HUES6 (cell line): Measurements from ENCODE around the gene TMEM52.
"Not testable (repeated sequence)": the region's sequence is repeated elsewhere in the genome, so short reads cannot be mapped to it uniquely, and the experiment has no call there.

Source experiments
- H3K27ac ChIP-seq: 2 replicates; pipeline ENCODE4 v1.7.0; 2013; ENCODE audit warnings: low read depth, mild to moderate bottlenecking, low read length, inconsistent platforms
- H3K27me3 ChIP-seq: 2 replicates; pipeline ENCODE4 v1.6.1; 2013; ENCODE audit warnings: low read length; ENCODE audit not compliant: control insufficient read depth, insufficient read depth
- H3K36me3 ChIP-seq: 2 replicates; pipeline ENCODE4 v1.6.1; 2013; ENCODE audit warnings: low read length; ENCODE audit not compliant: control insufficient read depth, insufficient read depth
- H3K4me1 ChIP-seq: 2 replicates; pipeline ENCODE4 v1.6.1; 2013; ENCODE audit warnings: low read length; ENCODE audit not compliant: control insufficient read depth, insufficient read depth
- H3K4me3 ChIP-seq: 2 replicates; pipeline ENCODE4 v1.5.1; 2013; ENCODE audit warnings: low read depth, low read length
- H3K9ac ChIP-seq: one replicate; pipeline ENCODE4 v1.6.1; 2013; ENCODE audit warnings: mild to moderate bottlenecking, low read length
- H3K9me3 ChIP-seq: 2 replicates; pipeline ENCODE4 v1.6.1; 2013; ENCODE audit warnings: low read depth, low read length; ENCODE audit not compliant: control insufficient read depth, insufficient read depth

Gene TMEM52

GRCh38 chr1:1938276-1938573 is 19.1 kb upstream of the TMEM52 start:
- Histone ChIP-seq H3K27ac (no peak overlapping the region), H3K27me3 (no peaks in the 10 kb centered on the region), H3K36me3 (no peaks in the 10 kb centered on the region), H3K4me3 (no peak overlapping the region), H3K9me3 (no peaks in the 10 kb centered on the region; the same call in 1 of the 2 replicates), H3K4me1 (no peaks in the 10 kb centered on the region), H3K9ac (no peak overlapping the region)

DNA sequence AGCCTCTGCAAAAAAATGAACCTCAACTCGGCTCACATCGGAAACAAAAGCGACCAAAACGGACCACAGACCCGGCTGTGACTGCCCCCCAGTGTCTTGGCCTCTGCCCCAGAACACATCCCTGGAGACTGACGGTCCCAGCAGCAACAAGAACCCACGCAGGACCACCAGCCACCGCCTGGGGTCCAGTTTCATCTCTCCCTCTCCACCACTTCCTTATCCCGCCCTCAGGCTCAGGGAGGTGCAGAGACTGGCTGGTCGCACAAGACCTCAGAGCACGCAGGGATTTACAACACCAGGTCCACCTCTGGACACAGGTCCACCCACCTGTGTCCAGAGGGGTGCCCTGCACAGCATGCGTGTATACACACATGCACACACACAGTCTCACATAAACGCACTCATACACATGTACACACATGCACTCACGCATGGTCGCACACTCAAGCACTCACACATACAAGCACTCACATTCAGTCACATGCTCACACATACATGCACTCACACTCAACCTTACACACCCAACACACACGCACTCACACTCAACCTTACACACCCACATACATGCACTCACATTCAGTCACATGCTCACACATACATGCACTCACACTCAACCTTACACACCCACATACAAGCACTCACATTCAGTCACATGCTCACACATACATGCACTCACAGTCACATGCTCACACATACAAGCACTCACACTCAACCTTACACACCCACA is 18.6 kb upstream of the TMEM52 start:
- Histone ChIP-seq H3K9me3 (no peaks in the 10 kb centered on the region; the same call in 1 of the 2 replicates), H3K27me3 (no peaks in the 10 kb centered on the region), H3K36me3 (no peaks in the 10 kb centered on the region), H3K27ac (no peak overlapping the region), H3K4me3 (no peak overlapping the region), H3K4me1 (no peaks in the 10 kb centered on the region), H3K9ac (no peak overlapping the region)

DNA sequence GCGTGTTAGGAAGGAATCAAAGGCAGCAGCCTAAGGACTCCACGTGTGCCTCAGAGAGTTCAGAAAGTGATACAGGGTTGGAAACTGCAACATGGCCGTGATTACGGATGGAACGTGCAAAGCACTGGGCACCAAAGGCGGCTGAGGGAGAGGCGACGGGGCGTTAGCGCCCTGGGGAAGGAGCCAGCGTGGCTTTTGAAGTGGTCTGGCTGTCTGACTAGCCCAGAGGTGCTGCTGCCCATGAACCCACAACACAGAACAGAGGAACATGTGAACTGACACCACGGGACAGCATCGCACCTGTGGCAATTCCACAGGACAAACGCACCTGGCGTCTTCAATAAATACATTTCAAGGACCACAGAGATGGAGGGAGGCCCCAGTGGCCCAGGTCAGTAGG is 18.0 kb upstream of the TMEM52 start:
- Histone ChIP-seq H3K27me3 (no peaks in the 10 kb centered on the region), H3K9ac (no peak overlapping the region), H3K27ac (no peak overlapping the region), H3K4me3 (no peak overlapping the region), H3K4me1 (no peaks in the 10 kb centered on the region), H3K9me3 (no peaks in the 10 kb centered on the region; the same call in 1 of the 2 replicates), H3K36me3 (no peaks in the 10 kb centered on the region)

DNA sequence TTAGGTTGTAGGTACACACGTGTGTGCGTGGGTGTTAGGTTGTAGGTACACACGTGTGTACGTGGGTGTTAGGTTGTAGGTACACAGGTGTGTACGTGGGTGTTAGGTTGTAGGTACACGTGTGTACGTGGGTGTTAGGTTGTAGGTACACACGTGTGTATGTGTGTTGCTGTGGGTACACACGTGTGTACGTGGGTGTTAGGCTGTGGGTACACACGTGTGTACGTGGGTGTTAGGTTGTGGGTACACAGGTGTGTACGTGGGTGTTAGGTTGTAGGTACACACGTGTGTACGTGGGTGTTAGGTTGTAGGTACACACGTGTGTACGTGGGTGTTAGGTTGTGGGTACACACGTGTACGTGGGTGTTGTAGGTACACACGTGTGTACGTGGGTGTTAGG is 15.8 kb upstream of the TMEM52 start:
- H3K27ac ChIP-seq, H3K4me3 ChIP-seq, H3K9ac ChIP-seq, H3K9me3 ChIP-seq, H3K36me3 ChIP-seq, H3K4me1 ChIP-seq, H3K27me3 ChIP-seq: not testable (repeated sequence)

- no peak overlapping the region for H3K27ac ChIP-seq
- no peaks in the 10 kb centered on the region for H3K36me3 ChIP-seq
- no peaks in the 10 kb centered on the region for H3K27me3 ChIP-seq
- no peaks in the 10 kb centered on the region for H3K4me1 ChIP-seq
- peaks cover 7% of the 10 kb centered on the region for H3K9me3 ChIP-seq
- H3K9ac ChIP-seq: no peak overlapping the region
- no peak overlapping the region for H3K4me3 ChIP-seq
Observed at GRCh38 chr1:1929639-1930545, 10.8 kb upstream of the TMEM52 start.

GRCh38 chr1:1929102-1929638 is 10.1 kb upstream of the TMEM52 start:
- H3K4me1 ChIP-seq: no peaks in the 10 kb centered on the region
- H3K9ac ChIP-seq: no peak overlapping the region
- H3K27me3 ChIP-seq: no peaks in the 10 kb centered on the region
- H3K36me3 ChIP-seq: no peaks in the 10 kb centered on the region
- no peak overlapping the region for H3K4me3 ChIP-seq
- H3K27ac ChIP-seq: no peak overlapping the region
- H3K9me3 ChIP-seq: peaks cover 7% of the 10 kb centered on the region

DNA sequence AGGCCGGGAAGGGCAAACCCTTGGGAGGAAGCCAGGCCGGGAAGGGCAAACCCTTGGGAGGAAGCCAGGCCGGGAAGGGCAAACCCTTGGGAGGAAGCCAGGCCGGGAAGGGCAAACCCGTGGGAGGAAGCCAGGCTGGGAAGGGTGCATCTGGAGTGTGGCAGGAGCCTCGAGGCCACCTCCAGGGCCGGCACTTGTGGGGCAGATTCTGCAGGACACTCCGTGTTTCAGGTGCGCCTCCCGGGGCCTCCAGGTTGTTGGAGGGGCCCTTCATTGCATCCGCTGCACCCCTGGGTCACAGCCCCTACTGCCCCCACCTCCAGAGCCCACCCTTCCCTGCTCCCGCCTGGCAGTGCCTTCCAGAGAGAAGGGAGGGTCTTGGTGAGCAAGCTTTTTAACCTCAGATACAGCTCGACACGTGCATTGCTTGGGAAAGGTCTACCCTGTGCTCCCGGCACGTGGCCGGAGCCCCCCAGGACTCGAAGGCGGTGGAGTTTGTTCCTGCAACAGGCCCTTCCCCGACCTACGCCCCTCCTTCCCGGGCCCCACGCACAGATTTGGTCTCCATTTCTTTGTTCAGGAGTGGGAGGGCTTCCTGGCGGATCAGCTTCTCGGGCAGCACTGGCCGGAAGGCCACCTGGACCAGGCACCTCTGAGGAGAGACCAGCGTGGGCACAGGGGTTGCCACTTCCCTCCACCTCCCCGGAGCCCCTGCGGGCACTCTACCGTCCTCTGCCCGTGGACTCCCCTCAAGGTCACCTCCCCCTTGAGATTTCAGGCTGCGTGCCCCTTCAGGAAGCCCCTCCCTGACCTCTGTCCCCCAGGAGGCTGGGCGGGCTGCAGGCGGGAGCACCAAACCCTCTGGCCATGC is 9.4 kb upstream of the TMEM52 start:
- Histone ChIP-seq H3K27ac (no peak overlapping the region), H3K27me3 (no peaks in the 10 kb centered on the region), H3K36me3 (no peaks in the 10 kb centered on the region), H3K9me3 (peaks cover 7% of the 10 kb centered on the region), H3K9ac (no peak overlapping the region), H3K4me3 (no peak overlapping the region), H3K4me1 (no peaks in the 10 kb centered on the region)

GRCh38 chr1:1927751-1928150 is 8.7 kb upstream of the TMEM52 start:
- H3K4me1 ChIP-seq: peaks cover 2% of the 10 kb centered on the region; the same call in 1 of the 2 replicates
- H3K4me3 ChIP-seq: no peak overlapping the region
- H3K9ac ChIP-seq: no peak overlapping the region
- no peaks in the 10 kb centered on the region for H3K27me3 ChIP-seq
- H3K9me3 ChIP-seq: peaks cover 7% of the 10 kb centered on the region
- no peaks in the 10 kb centered on the region for H3K36me3 ChIP-seq
- no peak overlapping the region for H3K27ac ChIP-seq

DNA sequence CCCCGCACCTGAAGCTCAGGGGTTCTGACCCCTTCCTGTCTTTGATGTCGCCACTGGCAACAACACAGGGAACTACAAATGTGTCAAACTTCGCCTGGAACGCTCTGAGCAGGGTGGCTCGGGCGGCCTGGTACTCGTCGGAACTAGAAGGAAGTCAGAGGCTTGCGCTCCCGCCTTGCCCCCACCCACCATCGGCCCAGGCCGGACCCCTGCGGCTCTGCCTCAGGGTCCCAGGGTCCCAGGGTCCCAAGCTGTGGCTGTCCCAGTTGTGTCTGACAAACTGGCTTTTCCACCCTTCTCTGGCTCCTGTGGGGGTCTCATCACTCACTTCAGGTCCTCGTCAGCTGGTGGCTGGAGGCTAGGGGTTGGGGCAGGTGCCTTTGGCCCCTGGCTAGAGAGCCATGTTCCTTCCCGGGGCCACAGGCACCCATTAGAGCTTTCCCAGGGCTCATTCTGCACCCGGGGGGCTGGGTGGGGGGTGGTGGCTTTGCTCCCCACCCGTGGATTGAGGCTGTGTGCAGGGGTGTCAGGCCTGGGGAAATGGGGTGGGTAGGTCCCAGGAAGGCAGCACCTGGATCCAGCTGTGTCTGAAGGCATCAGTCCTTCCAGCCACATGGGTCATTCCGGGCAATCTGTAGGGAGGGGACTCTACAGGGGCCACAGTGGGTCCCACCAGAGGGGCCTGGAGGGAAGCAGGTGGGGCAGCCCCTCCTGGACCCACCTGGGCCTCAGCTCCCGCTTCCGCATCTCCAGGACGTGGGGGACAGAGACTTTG is 8.0 kb upstream of the TMEM52 start:
- Histone ChIP-seq H3K4me1 (peaks cover 2% of the 10 kb centered on the region; the same call in 1 of the 2 replicates), H3K9ac (no peak overlapping the region), H3K4me3 (no peak overlapping the region), H3K27ac (no peak overlapping the region), H3K9me3 (peaks cover 7% of the 10 kb centered on the region), H3K36me3 (no peaks in the 10 kb centered on the region), H3K27me3 (no peaks in the 10 kb centered on the region)

DNA sequence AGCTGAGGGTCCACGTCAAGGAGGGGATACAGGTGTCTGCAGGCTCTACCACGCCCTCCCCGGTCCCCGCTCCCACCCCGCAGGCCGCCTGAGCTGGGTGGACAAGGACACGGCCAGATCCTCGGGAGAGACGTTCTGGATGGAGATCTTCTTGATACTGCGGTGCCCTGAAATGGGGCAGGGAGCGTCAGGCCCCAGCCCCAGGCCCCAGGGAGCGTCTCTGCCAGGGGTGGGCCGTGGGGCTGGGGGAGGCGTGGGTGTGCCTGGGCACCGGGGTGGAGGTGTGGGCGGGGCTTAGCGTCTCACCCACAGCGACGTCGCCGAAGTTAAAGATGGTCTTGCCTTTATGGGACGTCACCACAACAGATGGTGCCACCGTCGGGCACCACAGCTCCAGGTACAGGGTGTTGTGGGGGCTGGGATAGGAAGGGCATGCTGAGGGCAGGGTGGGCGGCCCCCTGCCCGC is 7.3 kb upstream of the TMEM52 start:
- Histone ChIP-seq H3K27me3 (no peaks in the 10 kb centered on the region), H3K4me3 (no peak overlapping the region), H3K9ac (no peak overlapping the region), H3K4me1 (peaks cover 2% of the 10 kb centered on the region; the same call in 1 of the 2 replicates), H3K27ac (no peak overlapping the region), H3K9me3 (peaks cover 7% of the 10 kb centered on the region), H3K36me3 (no peaks in the 10 kb centered on the region)
